Natural killer cell treated with Interleukin-12 subunit alpha and Interleukin-12 subunit beta and Interleukin-15 and Interleukin-18, amount 100 ng/mL, for 72 hours (primary cell): ENCODE results near the gene DIABLO. TPM values are rescaled to one million over a fixed set of nuclear protein-coding genes. Genes with fewer than 3 reads are reported as not detected.
"Not testable (repeated sequence)": the region's sequence is repeated elsewhere in the genome, so short reads cannot be mapped to it uniquely, and the experiment has no call there.

Source experiments
- ATAC-seq, 2 donors: fragments of 150-1000 bp; cut with Tn5 transposase in 1 of 2; sonication (Bioruptor Pico), chemical (Tn5 transposase) in 1 of 2; 2 replicates each; pipeline ENCODE4 v1.10.0; 2021
- DNase-seq: peaks from one replicate; pipeline ENCODE4 v3.0.0; 2022; ENCODE audit warnings: low spot score
- H3K27ac Mint-ChIP-seq, 2 donors: 1 replicate in 1 of 2; 2 replicates in 1 of 2; pipeline ENCODE4 v1.8.0; 2022; ENCODE audit warnings: mixed read lengths in 2 of 2, mild to moderate bottlenecking in 1 of 2, moderate library complexity in 1 of 2
- H3K27me3 Mint-ChIP-seq, 2 donors: 1 replicate in 1 of 2; 2 replicates in 1 of 2; pipeline ENCODE4 v1.8.0; 2022; ENCODE audit warnings: mixed read lengths in 2 of 2
- H3K36me3 Mint-ChIP-seq: one replicate; pipeline ENCODE4 v1.8.0; 2022; ENCODE audit warnings: mixed read lengths
- H3K4me1 Mint-ChIP-seq, 2 donors: 1 replicate in 1 of 2; 2 replicates in 1 of 2; pipeline ENCODE4 v1.8.0; 2022; ENCODE audit warnings: low read depth in 2 of 2, mixed read lengths in 2 of 2, mild to moderate bottlenecking in 1 of 2
- H3K4me3 Mint-ChIP-seq: one replicate; pipeline ENCODE4 v1.8.0; 2022; ENCODE audit warnings: mixed read lengths
- H3K9me3 Mint-ChIP-seq: 2 replicates; pipeline ENCODE4 v1.8.0; 2022; ENCODE audit warnings: mixed read lengths
- total RNA-seq, 2 donors: library from RNA; stranded (reverse); gene quantifications; one replicate each; pipeline ENCODE4 v1.2.3, GENCODE V29; 2022

The DIABLO gene
- total RNA-seq, 2 donors from 2014 or later: 43.0 to 47.3 TPM

GRCh38 chr12:122205053-122205925 lies 20.6 kb downstream of the DIABLO start:
- DNase-seq (no peak), ATAC-seq (no peak)
- H3K36me3 Mint-ChIP-seq: peaks cover 11% of the 10 kb centered on the region
- peaks cover 11 to 15% of the 10 kb centered on the region in 2 donors for H3K27me3 Mint-ChIP-seq
- peaks cover 5 to 13% of the 10 kb centered on the region in 2 donors for H3K4me1 Mint-ChIP-seq
- peak overlapping the region; percentile 78 for H3K4me3 Mint-ChIP-seq
- peak overlapping the region in 1 of 2 donors; percentile 21 for H3K27ac Mint-ChIP-seq
- H3K9me3 Mint-ChIP-seq: no peaks in the 10 kb centered on the region

- peak overlapping the region in 1 of 2 donors; percentile 21 for H3K27ac Mint-ChIP-seq
- no peak for DNase-seq
- peaks cover 11 to 17% of the 10 kb centered on the region in 2 donors for H3K27me3 Mint-ChIP-seq
- H3K9me3 Mint-ChIP-seq: no peaks in the 10 kb centered on the region
- peak overlapping the region; percentile 78 for H3K4me3 Mint-ChIP-seq
- peak; percentile 2 to 12 for ATAC-seq
- H3K4me1 Mint-ChIP-seq: peaks cover 5 to 13% of the 10 kb centered on the region in 2 donors
- H3K36me3 Mint-ChIP-seq: peaks cover 7% of the 10 kb centered on the region
These were observed 21.4 kb downstream of the DIABLO start for GRCh38 chr12:122204167-122205052.

GRCh38 chr12:122203301-122204166 lies 22.3 kb downstream of the DIABLO start, which contains the start of gene B3GNT4:
B3GNT4 (plus strand) TSS chr12:122203709; CDS start chr12:122204619, 910 bp downstream.
- peak; percentile 61 to 80 for ATAC-seq
- Mint-ChIP-seq H3K9me3 (no peaks in the 10 kb centered on the region), H3K4me3 (peak within 1 kb of the TSS; percentile 78), H3K4me1 (peaks cover 5 to 13% of the 10 kb centered on the region in 2 donors), H3K27ac (peak within 1 kb of the TSS in 1 of 2 donors; percentile 21), H3K36me3 (peaks cover 3% of the 10 kb centered on the region), H3K27me3 (peaks cover 11 to 17% of the 10 kb centered on the region in 2 donors)
- DNase-seq: peak; percentile 74

DNA sequence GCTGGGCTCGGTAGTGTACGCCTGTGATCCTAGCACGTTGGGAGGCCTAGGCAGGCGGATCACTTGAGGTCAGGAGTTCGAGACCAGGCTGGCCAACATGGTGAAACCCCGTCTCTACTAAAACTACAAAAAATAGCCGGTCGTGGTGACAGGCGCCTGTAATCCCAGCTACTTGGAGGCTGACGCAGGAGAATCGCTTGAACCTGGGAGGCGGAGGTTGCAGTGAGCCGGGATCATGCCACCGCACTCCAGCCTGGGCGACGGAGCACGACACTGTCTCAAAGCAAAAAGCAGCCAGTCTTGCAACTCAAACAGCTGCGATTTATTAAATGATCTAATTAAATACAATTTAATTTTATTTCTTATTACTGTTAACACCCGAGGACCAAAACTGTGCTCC lies 23.0 kb downstream of the DIABLO start:
- H3K27ac Mint-ChIP-seq, DNase-seq, ATAC-seq, H3K9me3 Mint-ChIP-seq, H3K36me3 Mint-ChIP-seq: not testable (repeated sequence)
- Mint-ChIP-seq H3K4me3 (peak overlapping the region; percentile 75), H3K27me3 (peaks cover 11 to 17% of the 10 kb centered on the region in 2 donors), H3K4me1 (peaks cover 9 to 18% of the 10 kb centered on the region in 2 donors)

DNA sequence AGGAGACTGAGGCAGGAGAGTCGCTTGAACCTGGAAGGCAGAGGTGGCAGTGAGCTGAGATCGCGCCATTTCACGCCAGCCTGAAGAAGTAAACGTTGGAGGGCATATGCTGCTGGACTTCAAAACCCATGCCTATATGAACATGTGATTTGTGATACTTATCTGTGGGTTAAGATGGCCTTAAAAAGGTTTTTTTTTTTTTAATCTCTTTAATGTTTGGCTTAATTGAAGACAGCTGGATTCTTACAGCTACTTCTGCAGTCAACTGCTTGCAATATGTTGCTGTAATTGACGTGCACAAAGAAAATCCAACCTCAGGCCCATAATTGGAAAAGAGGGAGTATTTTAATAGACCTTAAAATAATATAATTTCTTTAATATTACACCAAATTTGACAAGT lies 23.8 kb downstream of the DIABLO start:
- peaks cover 11 to 17% of the 10 kb centered on the region in 2 donors for H3K27me3 Mint-ChIP-seq
- no peak overlapping the region for H3K27ac Mint-ChIP-seq
- no peaks in the 10 kb centered on the region for H3K36me3 Mint-ChIP-seq
- H3K4me3 Mint-ChIP-seq: no peak overlapping the region
- H3K9me3 Mint-ChIP-seq: no peaks in the 10 kb centered on the region
- no peak for DNase-seq
- ATAC-seq: no peak
- H3K4me1 Mint-ChIP-seq: peaks cover 14 to 26% of the 10 kb centered on the region in 2 donors

DNA sequence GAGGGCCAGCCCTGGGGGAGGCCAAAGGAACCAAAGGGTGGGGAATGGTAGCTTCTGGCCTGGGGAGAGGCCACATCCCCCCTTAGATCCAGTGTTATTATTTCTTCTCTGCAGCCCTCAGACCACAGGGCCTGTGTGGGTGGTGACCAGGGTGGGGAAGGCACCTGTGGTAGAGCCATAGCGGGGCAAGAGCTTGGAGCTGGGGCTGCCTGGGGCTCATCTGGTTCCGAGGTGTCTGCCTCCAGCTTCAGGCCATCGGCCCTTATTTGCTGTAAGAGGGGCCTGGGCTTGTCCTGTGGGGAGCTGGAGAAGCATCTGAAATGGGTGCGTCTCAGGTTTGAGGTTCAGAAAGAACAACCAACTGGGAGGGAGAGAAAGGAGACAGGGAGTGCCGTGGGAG lies 24.5 kb downstream of the DIABLO start:
- ATAC-seq (no peak), DNase-seq (peak; percentile 51)
- H3K9me3 Mint-ChIP-seq: no peaks in the 10 kb centered on the region
- peaks cover 11 to 17% of the 10 kb centered on the region in 2 donors for H3K27me3 Mint-ChIP-seq
- H3K36me3 Mint-ChIP-seq: no peaks in the 10 kb centered on the region
- H3K4me3 Mint-ChIP-seq: no peak overlapping the region
- H3K27ac Mint-ChIP-seq: no peak overlapping the region
- H3K4me1 Mint-ChIP-seq: peaks cover 14 to 26% of the 10 kb centered on the region in 2 donors

- ATAC-seq (no peak), DNase-seq (peak; percentile 59)
- no peak overlapping the region for H3K4me3 Mint-ChIP-seq
- H3K27ac Mint-ChIP-seq: no peak overlapping the region
- peaks cover 14 to 26% of the 10 kb centered on the region in 2 donors for H3K4me1 Mint-ChIP-seq
- H3K27me3 Mint-ChIP-seq: peaks cover 11 to 17% of the 10 kb centered on the region in 2 donors
- no peaks in the 10 kb centered on the region for H3K36me3 Mint-ChIP-seq
- H3K9me3 Mint-ChIP-seq: no peaks in the 10 kb centered on the region
These were observed 25.2 kb downstream of the DIABLO start for GRCh38 chr12:122200541-122201175.

DNA sequence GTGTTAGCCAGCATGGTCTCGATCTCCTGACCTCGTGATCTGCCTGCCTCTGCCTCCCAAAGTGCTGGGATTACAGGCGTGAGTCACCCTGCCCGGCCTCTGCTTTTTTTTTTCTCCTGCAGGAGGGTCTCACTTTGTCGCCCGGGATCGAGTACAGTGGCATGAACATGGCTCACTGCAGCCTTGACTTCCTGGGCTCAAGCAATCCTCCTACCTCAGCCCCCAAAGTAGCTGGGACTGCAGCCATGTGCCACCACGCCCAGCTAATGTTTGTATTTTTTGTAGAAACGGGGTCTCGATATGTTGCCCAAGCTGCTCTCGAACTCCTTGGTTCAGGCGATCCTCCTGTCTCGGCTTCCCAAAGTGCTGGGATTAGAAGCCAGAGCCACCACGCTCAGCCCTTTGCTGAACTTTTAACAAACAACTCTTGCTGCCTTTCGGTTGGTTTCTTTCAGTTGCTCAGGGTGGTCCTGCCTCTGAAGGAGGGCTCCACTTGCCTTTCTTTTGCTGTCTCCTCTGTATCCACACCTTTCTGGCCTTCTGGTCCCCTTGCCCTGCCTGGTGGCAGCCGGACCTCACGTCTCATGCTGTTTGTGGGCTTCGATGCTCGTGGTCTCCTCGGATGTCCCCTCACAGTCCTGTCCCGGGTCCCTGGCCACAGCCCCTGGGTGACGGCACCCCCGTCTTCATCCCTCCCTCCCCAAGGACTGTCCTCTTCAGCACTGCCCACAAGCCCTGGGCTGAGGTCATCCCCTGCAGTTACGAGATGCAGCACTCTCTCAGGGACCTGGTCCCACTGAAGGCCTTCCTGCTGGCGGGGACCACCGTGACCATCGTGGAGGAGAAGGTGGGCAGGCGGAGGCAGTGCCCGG lies 26.1 kb downstream of the DIABLO start:
- ATAC-seq: no peak
- no peak overlapping the region for H3K4me3 Mint-ChIP-seq

GRCh38 chr12:122197612-122197966 lies 28.3 kb downstream of the DIABLO start:
- Mint-ChIP-seq H3K4me1 (peaks cover 9 to 16% of the 10 kb centered on the region in 2 donors), H3K9me3 (no peaks in the 10 kb centered on the region), H3K36me3 (no peaks in the 10 kb centered on the region), H3K4me3 (peak overlapping the region; percentile 52), H3K27ac (peak overlapping the region; percentile 72 to 82), H3K27me3 (peaks cover 0 to 6% of the 10 kb centered on the region in 2 donors)
- DNase-seq: peak; percentile 5
- no peak for ATAC-seq

More for the DNA sequence above, 26.1 kb downstream of the DIABLO start:
- no peaks in the 10 kb centered on the region for H3K9me3 Mint-ChIP-seq
- no peaks in the 10 kb centered on the region for H3K36me3 Mint-ChIP-seq
- peaks cover 9 to 21% of the 10 kb centered on the region in 2 donors for H3K4me1 Mint-ChIP-seq
- H3K27ac Mint-ChIP-seq: no peak overlapping the region
- peaks cover 3 to 11% of the 10 kb centered on the region in 2 donors for H3K27me3 Mint-ChIP-seq
- DNase-seq: peak; percentile 44

- peaks cover 0 to 2% of the 10 kb centered on the region in 2 donors for H3K27me3 Mint-ChIP-seq
- H3K4me1 Mint-ChIP-seq: peaks cover 9 to 16% of the 10 kb centered on the region in 2 donors
- H3K9me3 Mint-ChIP-seq: no peaks in the 10 kb centered on the region
- ATAC-seq: no peak
- no peak for DNase-seq
- H3K4me3 Mint-ChIP-seq: no peak overlapping the region
- H3K27ac Mint-ChIP-seq: no peak overlapping the region
- no peaks in the 10 kb centered on the region for H3K36me3 Mint-ChIP-seq
These were observed 30.4 kb downstream of the DIABLO start for GRCh38 chr12:122195405-122195804.

DNA sequence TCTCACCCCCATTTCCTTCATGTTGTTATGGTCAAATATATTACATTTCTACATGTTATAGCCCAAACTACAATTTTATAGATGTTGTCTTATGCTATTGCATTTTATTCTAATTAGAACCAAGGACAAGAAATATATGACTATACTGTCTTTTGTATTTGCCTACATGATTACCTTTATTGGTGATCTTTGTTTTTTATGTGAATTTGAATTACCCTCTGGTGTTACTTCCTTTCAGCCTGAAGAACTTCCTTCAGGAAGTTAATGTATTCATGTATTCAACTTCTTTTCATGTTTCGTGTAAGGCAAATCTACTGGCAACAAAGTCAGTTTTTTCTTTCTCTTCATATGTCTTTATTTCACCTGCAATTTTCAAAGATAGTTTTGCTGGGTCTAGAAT lies 31.0 kb downstream of the DIABLO start:
- ATAC-seq: no peak
- H3K36me3 Mint-ChIP-seq: no peaks in the 10 kb centered on the region
- H3K9me3 Mint-ChIP-seq: no peaks in the 10 kb centered on the region
- no peaks in the 10 kb centered on the region for H3K27me3 Mint-ChIP-seq
- no peak overlapping the region for H3K4me3 Mint-ChIP-seq
- H3K4me1 Mint-ChIP-seq: peaks cover 9 to 16% of the 10 kb centered on the region in 2 donors
- DNase-seq: no peak
- no peak overlapping the region for H3K27ac Mint-ChIP-seq

GRCh38 chr12:122192441-122192840 lies 33.4 kb downstream of the DIABLO start:
- no peaks in the 10 kb centered on the region for H3K9me3 Mint-ChIP-seq
- H3K27me3 Mint-ChIP-seq: no peaks in the 10 kb centered on the region
- H3K4me1 Mint-ChIP-seq: peaks cover 3 to 8% of the 10 kb centered on the region in 2 donors
- ATAC-seq (no peak), DNase-seq (no peak)
- no peak overlapping the region for H3K4me3 Mint-ChIP-seq
- peak overlapping the region in 1 of 2 donors; percentile 66 for H3K27ac Mint-ChIP-seq
- no peaks in the 10 kb centered on the region for H3K36me3 Mint-ChIP-seq
